Left kidney (tissue), 2 donors: ENCODE data around the gene FHL2. TPM values are rescaled to one million over a fixed set of nuclear protein-coding genes. Genes with fewer than 3 reads are reported as not detected.
"Not testable (repeated sequence)": the region's sequence is repeated elsewhere in the genome, so short reads cannot be mapped to it uniquely, and the experiment has no call there.

Source experiments
- DNase-seq: peaks from one replicate; pipeline ENCODE4 v3.0.0-alpha.2; 2013
- polyA plus RNA-seq: library from polyadenylated mRNA; unstranded; fragments of 120-200 nt; gene quantifications from one replicate; pipeline ENCODE4 v1.2.1, GENCODE V29; 2013; ENCODE audit not compliant: insufficient read length

The FHL2 gene
- polyA plus RNA-seq, 1 donor = 26.7 TPM

DNA sequence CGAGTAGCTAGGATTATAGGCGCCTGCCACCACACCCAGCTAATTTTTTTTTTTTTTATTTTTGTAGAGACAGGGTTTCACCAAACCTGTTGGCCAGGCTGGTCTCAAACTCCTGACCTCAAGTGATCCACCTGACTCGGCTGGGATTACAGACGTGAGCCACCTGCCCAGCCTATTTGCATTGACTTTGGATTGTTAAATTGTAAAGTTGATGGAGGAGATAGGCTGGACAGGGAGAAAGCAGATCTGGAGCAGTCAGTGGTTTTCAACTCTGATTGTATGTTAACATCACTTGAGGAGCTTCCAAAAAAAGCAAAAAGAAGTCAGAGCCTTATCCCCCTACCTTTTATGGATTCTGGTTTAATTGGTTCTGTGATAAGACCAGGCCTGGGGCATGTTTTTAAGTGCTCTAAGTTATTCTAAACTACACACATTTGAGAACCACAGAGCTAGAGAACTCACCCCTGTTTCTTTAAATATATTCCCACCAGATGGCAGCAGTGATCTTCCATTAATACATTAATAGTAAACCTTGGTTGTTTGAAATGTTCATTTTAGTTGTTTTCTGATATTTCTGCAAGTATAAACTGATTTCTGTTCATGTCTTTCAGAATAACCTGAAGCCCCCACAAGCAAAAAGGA lies 54.0 kb downstream of the FHL2 start:
- no peak for DNase-seq

DNA sequence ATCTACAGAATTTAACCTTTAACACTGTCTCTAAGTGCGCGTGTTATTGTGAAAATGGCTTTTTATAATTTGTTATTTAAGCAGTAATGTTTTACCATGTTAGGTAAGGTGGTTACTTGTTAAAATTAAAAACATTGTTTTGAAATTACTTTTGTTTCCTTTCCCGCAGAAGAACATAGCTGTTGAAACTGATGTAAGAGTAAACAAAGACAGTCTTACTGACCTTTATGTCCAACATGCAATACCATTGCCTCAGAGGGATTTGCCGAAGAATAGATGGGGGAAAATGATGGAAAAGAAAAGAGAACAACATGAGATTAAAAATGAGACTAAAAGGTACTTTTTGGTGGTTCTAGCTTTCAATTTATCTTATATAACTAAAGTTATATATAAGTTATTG lies 59.4 kb downstream of the FHL2 start:
- DNase-seq = no peak

DNA sequence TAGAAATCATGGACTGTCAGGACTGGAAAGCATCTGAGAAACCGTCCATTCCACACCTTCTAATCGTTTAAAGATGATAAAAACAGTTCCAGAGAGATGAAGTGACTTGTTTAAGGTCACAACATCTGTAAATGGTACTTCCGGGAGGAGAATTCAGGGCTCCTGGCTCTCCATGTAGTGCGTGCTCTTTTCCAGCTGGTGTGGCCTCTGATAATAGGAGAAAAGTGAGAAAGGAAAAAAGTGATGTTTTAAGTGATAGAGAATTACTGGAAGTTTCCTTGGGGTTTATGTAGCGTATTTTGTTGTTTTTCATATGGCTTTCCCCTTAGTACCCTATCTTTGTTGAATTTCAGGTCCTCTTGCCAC lies 60.8 kb downstream of the FHL2 start:
- no peak for DNase-seq

DNA sequence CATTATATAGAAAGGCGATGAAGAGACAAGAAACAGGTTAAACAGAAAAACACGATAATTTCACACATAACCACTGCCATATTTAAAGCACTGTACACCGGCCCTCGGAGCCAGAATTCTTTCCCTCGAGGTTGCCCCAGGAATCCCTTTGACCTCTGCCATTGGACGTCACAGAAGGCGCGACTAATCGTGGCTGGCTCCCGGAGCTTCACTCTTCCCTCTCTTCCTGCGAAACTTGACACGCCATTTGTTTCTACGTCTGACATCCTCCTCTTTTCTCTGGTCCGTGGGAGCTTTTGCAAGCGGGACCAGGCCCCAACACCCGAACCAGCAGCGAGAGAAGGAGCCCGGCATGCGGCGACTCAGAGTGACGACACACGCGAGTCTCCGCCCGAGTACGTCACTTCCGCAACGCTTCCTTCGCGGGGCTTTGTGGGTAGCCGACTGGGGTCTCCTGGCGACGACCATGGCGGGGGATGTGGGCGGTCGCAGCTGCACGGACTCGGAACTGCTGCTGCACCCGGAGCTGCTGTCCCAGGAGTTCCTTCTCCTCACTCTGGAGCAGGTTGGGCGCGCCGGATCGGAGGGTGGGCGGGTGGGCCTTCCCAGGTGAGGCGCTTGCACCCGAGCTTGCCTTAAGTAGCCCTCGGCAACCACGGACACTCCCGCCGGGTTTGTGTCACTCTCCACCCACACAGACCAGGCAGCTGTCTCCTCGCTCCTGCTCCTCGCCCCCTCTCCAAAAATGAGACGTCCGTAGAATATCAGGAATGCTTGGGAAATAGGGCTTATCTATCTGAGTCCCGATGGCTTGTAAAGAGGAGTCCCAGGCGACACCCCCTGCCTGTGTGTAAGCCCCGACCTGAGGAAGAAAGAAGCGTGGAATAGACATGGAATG lies 61.5 kb downstream of the FHL2 start, which contains the start of gene C2orf49:
TSS of gene C2orf49 (plus strand) at position 419 of the 898 bp plus-strand sequence. CDS start at position 467, 48 bp downstream.
- peak; percentile 94 for DNase-seq

DNA sequence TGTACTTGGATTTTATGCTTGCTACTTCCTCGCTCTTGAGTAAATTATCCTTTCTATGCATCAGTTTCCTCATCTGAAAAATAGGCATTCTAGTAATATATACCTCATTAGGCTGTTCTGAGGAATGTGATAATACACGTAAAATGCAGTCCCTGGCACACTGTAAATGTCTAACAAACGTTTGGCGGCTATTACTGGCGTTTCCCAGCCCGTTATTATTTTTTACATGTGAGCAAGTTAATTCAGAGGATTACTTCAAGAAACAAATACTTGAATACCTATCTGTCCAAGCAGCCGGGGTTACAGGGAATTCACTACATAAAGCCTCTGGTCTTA lies 62.1 kb downstream of the FHL2 start:
- DNase-seq = no peak

DNA sequence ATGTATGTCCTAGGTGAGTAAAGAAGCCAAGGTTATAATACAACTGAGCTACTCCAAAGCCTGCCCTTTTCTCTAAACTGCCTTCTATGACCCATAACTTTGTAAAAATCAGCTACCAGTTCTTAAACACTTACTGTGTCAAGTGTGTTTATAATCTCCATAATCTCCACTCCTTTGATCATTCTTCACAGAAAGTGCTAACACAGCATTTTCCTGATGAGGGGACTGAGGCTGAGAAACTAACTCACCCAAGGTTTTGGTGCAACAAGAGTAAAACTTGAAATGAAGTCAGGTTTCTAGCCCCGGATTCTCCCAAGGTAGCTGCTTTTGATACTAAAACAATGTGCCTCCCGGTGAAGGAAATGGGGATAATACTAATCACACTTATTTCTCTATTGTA lies 63.4 kb downstream of the FHL2 start:
- DNase-seq = no peak

DNA sequence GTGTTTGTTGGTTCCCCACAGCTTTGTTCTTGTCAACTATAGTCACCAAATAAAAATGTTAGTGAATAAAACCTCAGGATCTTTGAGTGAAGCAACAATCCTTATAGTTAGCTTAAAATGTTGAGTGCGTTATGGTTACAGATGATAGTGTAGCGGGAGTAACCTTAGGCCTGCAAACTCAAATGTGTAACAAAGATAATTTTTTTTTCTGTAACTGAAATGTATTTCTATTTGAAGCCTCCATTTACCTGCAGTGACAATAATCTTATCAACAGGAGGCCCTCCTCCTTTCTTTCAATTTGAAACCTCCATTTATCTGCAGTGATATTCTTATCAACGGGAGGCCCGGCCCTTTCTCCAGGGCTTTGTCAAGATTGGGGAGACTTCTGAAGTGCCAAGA lies 64.6 kb downstream of the FHL2 start:
- DNase-seq = no peak

DNA sequence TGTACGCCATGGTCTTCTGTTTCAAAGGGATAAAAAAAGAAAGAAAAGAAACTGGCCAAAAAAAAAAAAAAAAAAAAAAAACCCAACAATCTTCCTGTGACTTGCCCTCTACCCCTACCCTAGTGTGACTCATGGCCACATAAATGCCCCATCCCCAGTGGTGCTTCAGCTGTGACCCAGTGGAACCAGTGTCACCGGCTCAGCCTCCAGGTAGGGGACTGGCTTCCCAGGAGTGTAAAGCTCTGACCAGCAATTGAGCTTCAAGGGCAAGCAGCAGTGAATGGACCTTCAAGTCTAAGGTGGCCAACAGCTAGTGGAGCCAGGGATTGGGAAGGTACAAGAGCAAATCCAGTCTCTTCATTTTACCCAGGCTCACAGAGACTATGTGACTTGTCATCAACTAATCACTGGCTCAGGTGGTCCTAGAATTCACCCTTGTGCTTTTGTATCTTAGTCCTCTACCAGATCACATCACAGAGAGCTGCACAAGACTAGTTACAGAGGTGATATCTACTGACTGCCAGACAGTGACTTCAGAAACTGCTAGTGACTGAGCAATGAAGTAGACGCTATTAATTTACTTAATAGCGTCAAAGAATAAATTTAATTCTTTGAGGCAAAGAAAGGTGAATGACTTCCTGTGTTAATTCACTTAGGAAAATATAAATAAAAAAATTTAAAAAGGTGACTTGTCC lies 68.0 kb downstream of the FHL2 start:
- no peak for DNase-seq

DNA sequence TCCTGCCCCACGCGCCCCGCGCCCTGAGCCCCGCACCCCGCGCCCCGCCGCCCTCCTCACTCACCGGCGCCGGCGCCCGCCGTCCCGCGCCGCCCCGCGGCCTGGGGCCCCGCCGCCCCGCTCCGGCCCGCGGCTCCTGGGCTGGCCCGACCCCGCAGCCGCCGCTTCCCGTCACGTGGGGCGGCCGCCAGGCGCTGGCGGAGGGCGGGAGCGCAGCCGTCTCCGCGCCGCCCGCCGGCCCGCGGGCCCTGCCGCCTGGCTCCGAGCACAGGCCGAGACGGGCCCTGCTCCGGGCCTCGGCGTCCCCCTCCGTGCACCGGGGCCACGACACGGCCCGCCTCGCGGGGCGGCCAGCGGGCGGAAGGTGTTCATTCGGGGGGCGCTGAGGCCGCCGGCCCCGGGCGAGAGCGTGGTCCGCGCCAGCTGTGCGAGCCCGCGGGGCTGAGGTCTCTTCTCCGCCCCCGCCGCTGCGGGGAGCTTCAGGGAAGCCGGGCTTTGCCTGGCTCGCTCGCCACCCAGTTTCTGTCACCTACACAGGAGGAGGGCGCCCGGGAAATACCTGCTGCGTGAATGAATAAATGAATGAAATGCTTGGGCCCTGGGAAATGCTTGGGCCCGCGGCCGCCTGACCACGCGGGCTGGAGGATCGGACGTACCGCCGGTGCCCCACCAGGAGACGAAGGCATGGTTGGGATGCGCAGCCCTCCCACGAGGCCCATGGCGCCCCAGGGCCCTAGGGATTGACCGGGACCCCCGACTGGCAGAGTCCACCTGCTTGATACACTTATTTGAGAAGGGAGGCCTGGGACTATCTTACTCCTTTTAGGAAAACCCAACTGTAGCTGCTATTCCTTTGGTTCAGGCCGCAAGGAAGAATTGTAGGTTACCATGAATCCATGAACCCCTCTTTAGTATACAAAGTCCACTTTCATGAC lies 69.0 kb downstream of the FHL2 start, which contains the start of gene TGFBRAP1:
TSS of gene TGFBRAP1 (minus strand) at position 175 of the 935 bp plus-strand sequence. CDS start 21,434 bp downstream, outside the sequence.
- DNase-seq = no peak

DNA sequence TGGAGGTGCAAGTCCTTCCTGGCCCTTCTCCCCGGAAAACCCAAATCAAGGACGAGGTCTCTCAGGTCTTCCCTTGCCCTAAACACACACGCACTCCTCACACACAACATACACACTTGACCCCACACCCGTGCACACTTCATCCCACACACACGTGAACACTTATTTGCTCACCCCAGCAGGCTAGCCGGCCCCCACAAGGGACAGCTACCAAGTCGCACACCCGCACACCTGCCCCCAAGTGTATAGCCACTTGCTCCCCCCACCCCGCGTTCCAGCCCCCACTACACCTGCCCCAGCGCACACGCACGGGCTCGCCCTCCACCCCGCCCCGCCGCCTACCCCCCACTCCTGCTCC lies 69.7 kb downstream of the FHL2 start:
- DNase-seq = no peak

DNA sequence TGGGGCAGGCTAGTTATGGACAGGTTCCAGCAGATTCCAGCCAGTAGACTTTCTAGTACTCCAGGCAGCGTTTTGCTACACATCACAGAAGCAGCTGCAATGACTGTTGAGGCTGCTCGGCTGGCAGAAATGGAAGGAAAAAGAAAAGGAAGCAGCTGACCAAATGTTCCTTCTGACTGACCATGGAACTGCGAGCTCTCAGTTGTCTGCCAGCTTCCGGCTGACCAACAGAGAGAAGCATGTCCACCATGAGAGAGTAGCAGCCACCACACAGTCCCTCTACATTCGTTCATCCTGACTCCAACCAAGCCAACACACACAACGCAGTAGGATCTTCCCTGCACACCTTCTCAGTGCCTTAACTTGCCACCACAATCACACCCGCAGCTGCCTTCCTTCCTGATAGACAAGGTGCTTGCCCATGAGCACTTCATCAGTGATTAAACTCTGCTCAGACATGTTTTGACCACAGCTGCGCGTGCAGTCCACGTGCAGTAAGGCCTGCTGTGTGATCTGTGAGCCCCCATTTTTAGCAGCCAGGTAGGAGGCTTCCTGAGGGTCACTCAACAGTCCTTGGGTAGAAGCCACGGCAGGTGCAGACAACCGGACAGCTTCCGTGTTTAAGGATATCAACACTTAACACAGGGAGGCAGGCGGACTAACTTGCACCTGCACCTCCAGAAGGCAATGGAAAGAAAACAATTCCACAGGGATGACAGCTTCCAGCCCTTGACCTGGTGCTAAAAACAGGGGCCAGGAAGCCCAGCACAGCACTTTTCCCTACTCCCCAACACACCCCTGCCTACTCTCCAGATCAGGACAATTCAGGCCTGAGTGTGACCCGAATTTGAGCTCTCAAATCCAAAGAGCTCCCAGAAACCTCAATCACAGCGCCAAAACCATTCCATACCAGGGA lies 70.3 kb downstream of the FHL2 start:
- DNase-seq = no peak

DNA sequence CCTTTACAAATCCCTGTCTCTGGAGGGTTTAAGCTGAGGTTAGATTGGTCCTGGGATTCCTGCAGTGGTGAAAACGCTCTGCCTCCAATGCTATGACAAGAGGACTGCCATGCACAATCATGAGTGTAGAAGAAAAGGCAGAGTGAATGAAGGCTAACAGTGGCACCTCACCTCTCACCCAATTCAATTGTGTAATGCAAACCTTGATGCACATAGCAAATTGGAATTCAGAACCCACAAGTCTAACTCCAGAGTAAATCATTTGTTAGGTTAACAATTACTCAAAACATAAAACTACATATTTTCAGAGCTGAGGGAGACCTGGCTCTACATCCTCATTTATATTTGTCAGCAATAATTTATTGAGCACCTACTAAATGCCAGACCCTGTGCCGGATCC lies 71.2 kb downstream of the FHL2 start:
- DNase-seq = no peak

DNA sequence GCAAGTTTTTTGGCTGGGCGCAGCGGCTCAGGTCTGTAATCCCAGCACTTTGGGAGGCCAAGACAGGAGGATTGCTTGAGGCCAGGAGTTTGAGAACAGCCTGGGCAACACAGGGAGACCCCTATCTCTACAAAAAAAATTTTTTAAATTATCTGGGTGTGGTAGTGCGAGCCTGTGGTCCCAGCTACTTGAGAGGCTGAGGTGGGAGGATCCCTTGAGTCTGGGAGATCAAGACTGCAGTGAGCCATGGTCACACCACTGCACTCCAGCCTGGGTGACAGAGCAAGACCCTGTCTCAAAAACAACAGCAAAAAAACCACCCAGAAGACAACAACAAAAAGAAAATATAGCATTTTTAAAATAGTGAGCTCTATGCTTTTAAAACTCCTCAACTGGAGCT lies 71.6 kb downstream of the FHL2 start:
- not testable (repeated sequence) for DNase-seq

DNA sequence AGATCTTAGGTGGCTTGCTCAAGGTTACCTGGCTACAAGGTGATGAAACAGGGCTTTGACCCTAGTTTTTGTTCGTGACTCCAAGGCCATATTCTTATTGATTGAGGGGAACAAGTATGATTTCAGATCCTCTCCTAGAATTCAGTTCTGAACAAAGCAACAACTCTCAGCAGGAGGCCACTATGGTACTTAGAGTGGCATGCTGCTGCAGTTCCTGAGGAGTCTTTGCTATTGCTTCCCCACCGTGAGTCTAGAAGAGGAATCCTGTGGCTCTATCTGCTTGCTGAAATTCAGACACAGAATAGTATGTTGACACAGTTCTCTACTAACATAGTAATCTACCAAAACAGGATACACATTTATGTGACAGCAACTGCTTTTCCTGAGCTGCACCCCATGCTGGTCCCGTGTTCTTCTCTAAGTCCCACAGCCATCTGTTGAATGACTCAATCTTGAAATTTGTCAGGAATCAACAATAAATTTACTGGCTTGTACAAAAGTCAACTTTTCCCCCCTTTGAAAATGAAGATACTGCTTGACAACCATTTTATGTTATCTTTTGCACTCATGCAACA lies 73.4 kb downstream of the FHL2 start:
- DNase-seq = no peak

DNA sequence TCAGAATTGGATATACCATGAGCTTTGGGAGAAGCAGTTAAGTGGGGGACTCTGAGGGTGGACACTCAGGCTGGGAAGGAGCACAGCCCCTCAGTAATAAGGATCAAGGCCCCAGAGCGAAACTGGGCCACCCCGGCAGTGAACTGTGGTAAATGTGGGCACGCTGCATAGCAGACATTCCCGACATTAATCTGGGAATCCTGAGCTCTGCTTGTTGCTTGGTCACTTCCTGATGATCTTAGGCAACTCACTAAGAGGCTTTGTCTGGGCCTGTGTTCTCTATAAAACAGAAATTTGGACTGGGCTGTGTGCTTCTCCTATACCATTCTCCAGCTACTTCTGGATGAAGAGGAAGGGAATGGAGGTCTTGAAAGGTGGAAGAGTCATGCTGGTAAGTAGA lies 74.1 kb downstream of the FHL2 start:
- DNase-seq = no peak

DNA sequence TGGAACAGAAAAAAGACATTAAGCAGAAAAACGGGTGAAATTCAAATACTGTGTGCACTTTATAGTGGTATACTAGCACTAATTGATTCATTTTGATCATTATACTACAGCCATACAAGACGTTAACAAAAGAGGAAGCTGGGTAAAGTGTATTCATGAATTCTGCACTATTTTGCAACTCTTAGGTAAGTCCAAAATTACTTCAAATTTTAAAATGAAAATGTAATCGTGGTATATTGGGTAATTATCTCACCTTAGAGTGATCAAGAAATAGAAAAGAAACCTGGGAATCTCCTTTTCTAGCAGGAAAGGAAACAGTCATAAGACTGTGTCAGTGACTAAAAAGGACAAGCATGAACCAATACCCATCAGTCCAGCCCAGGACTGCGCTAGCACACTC lies 74.8 kb downstream of the FHL2 start:
- DNase-seq = no peak

DNA sequence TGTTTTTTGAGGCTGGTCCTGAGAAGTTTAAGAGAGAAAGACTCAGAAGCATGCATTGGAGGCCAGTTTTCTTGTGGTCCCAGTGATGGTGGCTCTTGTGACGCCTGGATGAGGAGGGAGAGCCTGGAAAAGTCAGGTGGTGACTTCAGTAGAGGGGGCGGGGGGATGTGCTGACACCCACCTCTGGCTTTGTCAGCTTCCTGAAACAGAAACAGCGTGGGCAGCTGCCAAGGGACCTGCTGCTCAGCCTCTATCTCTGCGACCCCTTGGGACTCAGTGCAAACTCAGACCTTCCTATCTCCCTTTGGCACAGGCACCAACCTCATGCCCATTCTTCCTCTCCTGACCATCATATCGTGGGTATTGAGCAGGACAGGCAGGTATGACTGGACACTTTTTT lies 75.7 kb downstream of the FHL2 start:
- DNase-seq = no peak

DNA sequence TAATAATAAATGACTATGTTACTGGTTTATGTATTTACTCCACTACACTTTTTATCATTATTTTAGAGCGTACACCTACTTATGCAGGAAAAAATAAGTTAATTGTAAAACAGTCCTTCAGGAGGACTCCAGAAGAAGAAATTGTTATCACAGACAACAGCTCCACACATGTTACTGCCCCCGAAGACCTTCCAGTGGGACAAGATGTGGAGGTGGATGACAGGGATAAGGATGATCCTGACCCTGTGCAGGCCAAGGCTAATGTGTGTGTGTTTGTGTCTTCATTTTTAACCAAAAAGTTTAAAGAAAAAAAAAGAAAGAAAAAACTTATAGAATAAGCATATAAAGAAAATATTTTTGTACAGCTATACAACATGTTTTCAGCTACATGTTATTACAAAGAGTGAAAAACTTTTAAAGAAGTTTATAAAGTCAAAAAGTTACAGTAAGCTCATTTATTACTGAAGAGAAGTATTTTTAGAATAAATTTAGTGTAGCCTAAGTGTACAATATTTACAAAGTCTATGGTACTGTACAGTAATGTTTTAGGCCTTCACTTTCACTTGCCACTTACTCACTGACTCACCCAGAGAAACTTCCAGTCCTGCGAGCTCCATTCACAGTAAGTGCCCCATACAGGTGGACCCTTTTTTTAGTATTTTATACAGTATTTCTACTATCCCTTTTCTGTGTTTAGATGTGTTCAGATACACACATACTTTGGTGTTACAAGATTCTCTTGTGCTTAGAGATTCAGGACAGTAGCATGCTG lies 76.8 kb downstream of the FHL2 start:
- no peak for DNase-seq

DNA sequence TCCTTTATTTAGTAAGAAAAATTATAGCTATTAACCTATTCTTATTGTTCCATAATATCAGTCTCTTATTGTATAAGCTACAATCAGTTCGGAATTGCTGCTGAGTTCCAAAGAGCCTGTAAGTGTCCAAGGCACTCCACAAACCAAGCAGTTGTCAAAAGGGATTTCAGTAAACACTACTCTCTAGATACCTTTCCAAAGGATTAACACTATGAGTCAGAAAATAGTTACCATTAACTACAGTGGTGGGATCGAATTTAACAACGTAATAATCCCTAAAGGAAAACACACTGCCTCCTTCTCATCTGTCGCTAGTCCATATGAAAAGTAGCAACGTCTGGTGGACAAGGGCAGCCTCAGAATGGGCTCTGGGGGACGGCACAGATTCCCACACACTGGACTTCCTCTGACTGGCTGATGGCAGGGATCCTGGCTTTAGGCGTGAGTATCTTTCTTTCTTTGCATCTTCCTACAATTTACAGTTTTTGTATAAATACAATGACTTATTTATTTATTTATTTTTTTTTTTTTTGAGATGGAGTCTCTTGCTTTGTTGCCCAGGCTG lies 78.1 kb downstream of the FHL2 start:
- DNase-seq = no peak
